Dedifferentiated amniotic fluid mesenchymal stem cell (primary cell): ENCODE data around the gene GABRA4.
A peak's percentile ranks its signal among the peaks of the same experiment; 100 is the strongest.

Experiments
- DNase-seq: peaks from one replicate; pipeline ENCODE4 v3.0.0-alpha.2; 2016; ENCODE audit errors: extremely low spot score

The GABRA4 gene

GRCh38 chr4:46993075-46994006 is at the start of gene GABRA4:
GABRA4 (minus strand) TSS chr4:46993581; CDS start chr4:46993424, 157 bp downstream.
- no peak for DNase-seq

DNA sequence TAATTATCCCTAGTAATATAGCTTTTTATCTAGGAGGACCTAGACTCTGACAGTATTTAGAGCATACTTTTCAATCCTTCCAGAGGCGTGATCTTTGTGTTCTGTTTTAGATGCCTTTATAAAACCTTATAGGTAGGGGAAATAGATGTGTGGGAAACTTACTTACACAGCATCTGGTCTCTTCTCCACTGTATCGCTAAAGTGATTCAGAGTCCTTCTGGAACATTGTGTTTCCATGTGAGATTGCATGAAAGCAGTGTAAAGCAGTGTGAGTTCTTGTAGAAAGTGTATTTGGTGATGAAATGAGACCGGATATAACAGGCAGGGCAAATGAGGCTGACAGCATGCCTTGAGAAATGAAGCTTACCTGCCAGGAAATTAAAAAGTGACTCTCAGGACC is 47.4 kb upstream of the GABRA4 start:
- no peak for DNase-seq

- no peak for DNase-seq
These were observed 44.9 kb upstream of the GABRA4 start for GRCh38 chr4:47038263-47038662.

GRCh38 chr4:47032405-47033106 is 39.2 kb upstream of the GABRA4 start:
- DNase-seq, result peak; percentile 27

GRCh38 chr4:47031751-47032404 is 38.5 kb upstream of the GABRA4 start:
- DNase-seq, result no peak

GRCh38 chr4:47031011-47031678 is 37.8 kb upstream of the GABRA4 start, which contains the start of gene GABRB1:
GABRB1 (plus strand) TSS chr4:47031567.
- no peak for DNase-seq

- DNase-seq, result no peak
These were observed 24.1 kb upstream of the GABRA4 start for GRCh38 chr4:47017494-47017893.

DNA sequence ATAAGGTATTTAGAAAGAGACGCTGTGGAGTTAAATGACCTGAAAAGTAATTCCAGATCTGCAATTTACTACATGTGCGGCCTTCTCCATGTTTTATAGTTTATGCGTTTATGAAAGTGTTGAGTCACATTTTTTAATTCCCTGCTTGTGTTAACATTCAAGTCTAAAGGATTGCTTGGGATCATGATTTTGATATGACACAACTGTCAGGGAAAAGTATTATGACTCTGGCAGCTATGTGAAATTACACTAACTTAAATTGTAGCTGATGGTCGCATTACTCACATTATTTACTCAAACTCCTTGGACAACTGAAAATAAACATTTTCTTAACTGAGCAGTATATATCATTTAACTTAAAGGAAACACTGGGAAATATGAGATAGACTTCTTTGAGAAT is 23.7 kb upstream of the GABRA4 start:
- no peak for DNase-seq

DNA sequence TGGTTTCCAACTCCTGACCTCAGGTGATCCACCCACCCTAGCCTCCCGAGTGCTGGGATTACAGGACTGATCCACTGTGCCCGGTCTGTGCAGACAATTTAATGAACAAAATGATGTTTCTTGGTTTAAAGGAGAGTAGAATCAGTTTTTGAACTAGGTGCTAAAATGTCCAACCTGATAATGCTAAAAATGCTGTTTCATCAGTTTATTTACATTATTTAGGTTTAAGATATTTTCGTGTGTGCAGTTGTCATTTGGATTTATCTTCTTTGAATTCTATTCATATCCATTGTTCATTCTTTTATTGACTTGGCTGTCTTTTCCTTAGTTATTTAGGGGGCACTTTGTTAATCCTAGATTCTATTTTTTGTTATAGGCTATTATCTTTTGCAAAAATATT is 20.0 kb upstream of the GABRA4 start:
- no peak for DNase-seq

GRCh38 chr4:47012676-47013075 is 19.3 kb upstream of the GABRA4 start:
- no peak for DNase-seq

GRCh38 chr4:47010912-47011446 is 17.6 kb upstream of the GABRA4 start:
- no peak for DNase-seq

DNA sequence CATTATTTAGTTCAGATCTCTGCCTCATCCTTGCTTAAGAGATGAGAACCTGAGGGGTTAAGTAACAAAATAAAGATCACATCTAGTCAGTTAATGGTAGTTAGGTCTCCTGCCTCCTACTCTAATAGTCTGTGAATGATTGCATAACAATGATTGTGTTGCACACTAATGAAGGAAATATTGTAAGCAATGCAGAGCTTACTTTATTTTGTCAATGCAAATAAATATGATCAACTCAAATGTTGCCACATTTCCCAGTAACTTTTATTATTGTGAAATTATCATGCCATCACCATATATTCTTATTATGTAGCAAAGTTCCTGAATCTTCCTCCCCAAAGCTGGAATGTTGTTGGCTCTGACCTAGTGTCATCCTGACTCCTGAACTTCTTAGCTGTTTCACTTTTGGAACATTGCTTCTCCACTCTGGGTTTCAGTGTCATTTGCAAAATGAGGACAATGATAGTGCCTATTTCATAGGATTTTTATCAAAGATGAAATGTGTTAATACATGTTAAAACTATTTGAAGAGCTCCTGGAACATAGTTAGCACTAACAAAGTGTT is 17.0 kb upstream of the GABRA4 start:
- DNase-seq, result no peak

DNA sequence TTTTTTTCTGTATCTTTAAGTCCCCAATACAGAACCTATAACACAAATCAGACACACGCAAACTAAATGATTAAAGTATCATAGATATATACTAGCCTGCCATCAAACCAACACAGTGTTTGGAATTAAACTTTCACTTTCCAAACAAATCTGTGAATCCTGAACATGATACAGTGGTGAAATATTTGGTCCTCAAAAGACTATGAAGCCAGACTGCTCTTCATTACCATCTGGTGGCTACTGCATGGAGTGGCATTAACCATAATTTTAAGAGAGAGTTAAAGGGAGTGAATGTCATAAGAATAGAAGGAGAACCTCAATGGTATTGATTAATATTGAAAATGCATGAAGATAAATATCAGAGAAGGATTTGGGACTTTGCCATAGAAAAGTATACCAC is 9.2 kb upstream of the GABRA4 start:
- DNase-seq, result peak; percentile 54

DNA sequence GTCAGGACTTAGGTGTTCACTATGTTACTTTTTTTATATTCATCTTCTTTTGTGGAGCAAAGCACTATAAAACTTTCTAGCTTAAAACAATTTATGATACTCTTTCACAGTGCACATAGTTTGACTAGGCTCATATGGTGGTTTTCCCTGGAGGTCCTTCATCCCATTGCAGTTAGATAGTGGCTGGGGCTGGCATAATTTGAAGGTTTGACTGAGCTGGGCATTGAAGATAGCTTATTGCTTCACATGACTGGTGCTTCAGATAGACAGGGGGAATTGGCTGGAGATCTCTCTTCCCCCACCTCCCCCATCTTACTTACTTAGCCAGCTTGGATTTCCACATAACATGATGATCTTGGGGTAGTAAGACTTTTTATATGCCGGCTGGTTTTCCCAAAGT is 7.0 kb upstream of the GABRA4 start:
- DNase-seq, result no peak

DNA sequence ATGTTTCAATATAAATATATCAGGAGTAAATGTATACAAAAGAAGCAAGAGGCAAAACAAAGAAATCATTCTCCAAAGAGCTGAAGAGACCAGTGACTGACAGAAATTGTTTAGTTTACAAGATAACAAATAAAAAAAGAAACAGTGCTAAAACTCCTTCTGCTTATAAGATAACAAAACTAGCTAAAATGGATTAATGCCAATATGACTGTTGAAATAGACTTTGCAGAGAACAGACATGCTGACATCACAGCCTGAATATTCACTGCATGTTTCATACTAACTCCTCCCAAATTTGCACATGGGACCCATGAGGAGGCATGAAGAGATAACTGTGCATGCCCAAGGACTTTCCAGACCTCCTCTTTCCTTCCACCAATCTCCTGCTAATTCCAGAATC is 6.2 kb upstream of the GABRA4 start:
- no peak for DNase-seq

DNA sequence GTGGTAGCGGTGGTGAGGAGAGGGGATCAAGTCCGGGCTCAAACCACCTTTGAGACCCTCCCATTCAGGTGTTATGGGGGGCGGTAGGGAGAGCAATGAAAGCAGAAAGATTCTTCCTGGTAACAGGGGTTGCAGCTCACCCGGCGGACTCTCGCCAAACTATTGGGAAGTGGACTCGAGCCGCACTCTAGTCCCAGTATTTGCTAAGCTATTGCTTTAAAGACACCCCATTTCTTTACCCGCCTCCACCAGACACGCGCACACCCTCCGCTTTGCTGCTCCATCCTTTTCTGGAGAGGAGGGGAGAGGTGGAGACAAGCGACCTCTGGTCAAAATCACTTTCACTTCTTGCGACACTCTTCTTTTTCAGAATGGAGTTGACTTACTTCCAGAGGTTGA is 625 bp upstream of the GABRA4 start:
- no peak for DNase-seq

DNA sequence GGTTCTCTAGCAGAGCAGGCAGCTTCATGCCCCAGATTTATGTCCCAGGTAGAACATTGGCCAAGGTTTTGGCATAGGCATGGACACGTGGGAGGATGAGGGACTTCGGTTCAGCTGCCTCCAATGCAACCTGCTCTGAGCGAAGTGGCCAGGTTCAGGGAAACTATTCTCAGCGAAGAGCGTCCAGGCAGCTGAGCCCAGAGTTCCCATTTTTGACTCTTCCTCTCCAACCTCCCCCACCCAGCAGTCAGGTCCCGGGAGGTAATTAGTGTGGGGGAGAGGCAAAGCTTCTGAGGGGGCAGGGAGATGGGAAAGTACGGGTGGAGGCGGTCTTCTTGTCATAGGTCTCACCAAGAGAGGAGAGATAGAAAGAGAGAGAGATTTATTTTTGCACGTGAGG is 1.0 kb downstream of the GABRA4 start:
- DNase-seq, result no peak

DNA sequence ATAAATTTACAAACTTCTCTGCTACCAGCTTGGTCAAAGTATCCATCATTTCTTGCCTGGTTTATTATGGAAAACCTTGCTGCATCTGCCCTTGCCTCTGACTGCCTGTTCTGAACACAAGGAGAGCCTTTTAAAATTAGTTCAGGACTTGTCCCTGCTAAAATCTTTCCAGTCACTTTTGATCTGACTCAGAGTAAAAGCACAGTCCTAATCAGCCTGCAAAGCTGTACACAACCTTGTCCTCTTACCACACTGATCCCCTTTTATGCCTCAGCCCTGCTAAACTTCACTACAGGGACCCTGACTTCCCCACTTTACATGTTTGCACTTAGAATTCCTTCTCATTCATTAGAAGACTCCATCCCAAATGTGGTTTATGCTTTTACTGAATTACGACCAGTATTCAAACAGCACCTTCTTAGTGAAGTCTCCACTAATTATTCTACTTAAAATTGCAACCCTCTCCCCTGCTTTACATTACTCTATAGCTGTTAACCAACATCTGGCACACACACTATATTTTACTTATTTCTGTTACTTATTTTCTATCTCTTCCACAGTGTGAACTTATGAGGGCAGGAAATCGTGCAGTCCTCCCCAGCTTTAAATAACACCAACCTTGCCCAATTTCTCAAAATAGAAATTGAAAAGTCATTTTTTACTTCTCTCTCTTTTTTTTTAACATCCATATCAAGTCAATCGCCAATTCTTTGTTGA is 6.3 kb downstream of the GABRA4 start:
- no peak for DNase-seq

- DNase-seq, result no peak
These were observed 8.6 kb downstream of the GABRA4 start for GRCh38 chr4:46984781-46985180.

DNA sequence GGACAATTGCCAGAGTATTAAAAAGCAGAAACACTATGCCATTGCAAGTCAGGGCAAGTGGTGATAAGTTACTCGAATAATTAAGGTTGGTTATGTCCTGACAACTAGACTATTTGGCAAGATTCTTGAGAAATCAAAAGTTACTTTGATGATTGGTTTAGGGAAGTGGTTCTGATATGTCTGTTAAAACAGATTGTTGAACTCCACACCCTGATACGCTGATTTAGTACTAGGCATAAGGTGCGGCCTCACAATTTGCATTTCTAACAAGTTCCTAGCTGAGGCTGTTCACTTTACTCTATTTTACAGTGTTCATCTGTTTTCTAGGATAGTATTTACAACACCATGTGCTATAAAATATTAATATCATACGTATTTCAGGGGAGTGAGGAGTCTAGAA is 12.5 kb downstream of the GABRA4 start:
- no peak for DNase-seq

- DNase-seq, result no peak
These were observed 13.7 kb downstream of the GABRA4 start for GRCh38 chr4:46979726-46980125.
